ENCODE measurements around the gene PTGER4. TPM values are rescaled to one million over a fixed set of nuclear protein-coding genes. Genes with fewer than 3 reads are reported as not detected.

The PTGER4 gene
- total RNA-seq, 1 donor from 2014 or later: 19.4 TPM

DNA sequence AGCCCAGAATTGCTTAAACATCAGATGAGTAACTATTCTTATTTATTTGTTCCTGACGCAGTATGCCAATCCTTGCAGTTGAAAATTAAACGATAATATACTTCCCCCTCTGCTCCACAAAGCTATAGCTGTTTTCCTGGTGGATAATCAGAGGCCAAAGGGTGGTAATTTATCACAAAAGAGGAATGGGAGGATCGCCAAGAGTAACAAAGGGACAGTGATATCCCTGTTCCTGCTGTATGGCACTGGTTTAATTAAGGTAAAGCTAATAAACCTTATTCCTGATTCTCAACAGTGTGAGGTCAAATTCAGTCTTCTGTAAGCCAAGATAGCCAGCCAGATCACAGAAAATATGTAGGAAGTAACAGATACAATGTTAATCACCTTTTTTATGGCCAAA is 33.4 kb upstream of the PTGER4 start:
- H3K4me1 ChIP-seq: no peaks in the 10 kb centered on the region
- intact Hi-C loops (cut with DNase I): no loop called here
- no peak for DNase-seq (ENCODE audit: extremely low spot score in 2 of 2)
- H3K9me3 ChIP-seq: no peaks in the 10 kb centered on the region
- no peaks in the 10 kb centered on the region for H3K27me3 ChIP-seq
- H3K4me3 ChIP-seq: no peak overlapping the region
- TF ChIP-seq, protein P1, sequence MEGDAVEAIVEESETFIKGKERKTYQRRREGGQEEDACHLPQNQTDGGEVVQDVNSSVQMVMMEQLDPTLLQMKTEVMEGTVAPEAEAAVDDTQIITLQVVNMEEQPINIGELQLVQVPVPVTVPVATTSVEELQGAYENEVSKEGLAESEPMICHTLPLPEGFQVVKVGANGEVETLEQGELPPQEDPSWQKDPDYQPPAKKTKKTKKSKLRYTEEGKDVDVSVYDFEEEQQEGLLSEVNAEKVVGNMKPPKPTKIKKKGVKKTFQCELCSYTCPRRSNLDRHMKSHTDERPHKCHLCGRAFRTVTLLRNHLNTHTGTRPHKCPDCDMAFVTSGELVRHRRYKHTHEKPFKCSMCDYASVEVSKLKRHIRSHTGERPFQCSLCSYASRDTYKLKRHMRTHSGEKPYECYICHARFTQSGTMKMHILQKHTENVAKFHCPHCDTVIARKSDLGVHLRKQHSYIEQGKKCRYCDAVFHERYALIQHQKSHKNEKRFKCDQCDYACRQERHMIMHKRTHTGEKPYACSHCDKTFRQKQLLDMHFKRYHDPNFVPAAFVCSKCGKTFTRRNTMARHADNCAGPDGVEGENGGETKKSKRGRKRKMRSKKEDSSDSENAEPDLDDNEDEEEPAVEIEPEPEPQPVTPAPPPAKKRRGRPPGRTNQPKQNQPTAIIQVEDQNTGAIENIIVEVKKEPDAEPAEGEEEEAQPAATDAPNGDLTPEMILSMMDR (IDR thresholded peaks at IDR 0.05): no peak
- TF ChIP-seq POLR2A (IDR thresholded peaks at IDR 0.05) (no peak), POLR2AphosphoS5 (IDR thresholded peaks at IDR 0.05; ENCODE audit: insufficient read depth in 1 of 2, low read depth in 1 of 2) (no peak)
- no peak overlapping the region for H3K27ac ChIP-seq
- H3K36me3 ChIP-seq: no peaks in the 10 kb centered on the region

DNA sequence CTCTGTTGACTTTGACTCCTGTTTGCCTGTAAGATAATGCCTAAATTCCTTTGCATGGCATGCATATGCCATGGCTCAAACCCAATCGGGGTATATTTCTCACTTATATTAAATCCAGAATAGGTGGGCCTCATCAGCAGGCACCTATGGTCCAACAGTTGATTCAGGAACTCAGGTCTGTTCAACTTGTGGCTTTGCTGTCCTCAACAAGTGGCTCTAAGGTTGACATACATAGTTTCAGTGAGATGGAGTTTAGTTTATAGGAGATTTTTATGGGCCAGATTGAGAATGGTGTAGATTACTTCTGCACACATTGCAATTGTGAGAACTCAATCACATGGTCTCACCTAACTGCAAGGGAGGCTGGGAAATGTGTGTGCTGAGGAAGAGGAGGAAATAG is 31.6 kb upstream of the PTGER4 start:
- no peaks in the 10 kb centered on the region for H3K4me1 ChIP-seq
- intact Hi-C loops (cut with DNase I): no loop called here

DNA sequence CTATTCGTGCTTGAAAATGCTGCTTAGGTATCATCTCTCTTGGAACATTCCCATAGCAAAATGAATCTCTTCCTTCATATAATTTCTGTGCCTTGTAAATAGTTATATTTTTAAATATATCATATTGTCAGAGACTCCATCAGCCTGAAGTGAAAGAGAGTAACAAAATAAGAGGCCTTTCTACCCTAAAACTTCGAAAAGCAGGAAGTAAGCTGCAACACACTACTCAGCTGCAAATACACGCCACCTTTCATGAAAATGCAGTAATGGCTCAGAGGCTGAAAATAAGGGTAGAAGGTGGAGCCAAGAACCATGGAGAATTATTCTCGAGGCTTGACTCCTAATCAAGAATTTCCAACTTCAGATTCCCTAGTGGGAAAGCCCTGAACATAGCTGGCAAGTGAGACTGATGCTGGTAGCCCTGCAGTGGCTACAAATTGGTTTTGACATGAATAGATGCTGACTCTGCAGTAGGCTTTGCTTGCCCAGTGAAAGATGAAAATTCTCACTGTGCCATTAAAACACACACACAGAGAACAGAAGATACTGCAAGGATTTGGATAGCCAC is 30.2 kb upstream of the PTGER4 start:
- Histone ChIP-seq H3K27ac (no peak overlapping the region), H3K36me3 (no peaks in the 10 kb centered on the region), H3K9me3 (no peaks in the 10 kb centered on the region), H3K27me3 (no peaks in the 10 kb centered on the region), H3K4me3 (no peak overlapping the region), H3K4me1 (no peaks in the 10 kb centered on the region)
- TF ChIP-seq POLR2AphosphoS5 (IDR thresholded peaks at IDR 0.05; ENCODE audit: insufficient read depth in 1 of 2, low read depth in 1 of 2): no peak
- no peak for TF ChIP-seq POLR2A (IDR thresholded peaks at IDR 0.05)
- TF ChIP-seq, protein P1 (IDR thresholded peaks at IDR 0.05): no peak
- intact Hi-C loops (cut with DNase I): no loop called here
- DNase-seq (ENCODE audit: extremely low spot score in 2 of 2): no peak

More for the DNA sequence above, 31.6 kb upstream of the PTGER4 start:
- TF ChIP-seq, protein P1 (IDR thresholded peaks at IDR 0.05): no peak
- TF ChIP-seq POLR2A (IDR thresholded peaks at IDR 0.05) (no peak), POLR2AphosphoS5 (IDR thresholded peaks at IDR 0.05; ENCODE audit: insufficient read depth in 1 of 2, low read depth in 1 of 2) (no peak)
- Histone ChIP-seq H3K4me3 (no peak overlapping the region), H3K36me3 (no peaks in the 10 kb centered on the region), H3K9me3 (no peaks in the 10 kb centered on the region), H3K27me3 (no peaks in the 10 kb centered on the region), H3K27ac (no peak overlapping the region)
- no peak for DNase-seq (ENCODE audit: extremely low spot score in 2 of 2)

DNA sequence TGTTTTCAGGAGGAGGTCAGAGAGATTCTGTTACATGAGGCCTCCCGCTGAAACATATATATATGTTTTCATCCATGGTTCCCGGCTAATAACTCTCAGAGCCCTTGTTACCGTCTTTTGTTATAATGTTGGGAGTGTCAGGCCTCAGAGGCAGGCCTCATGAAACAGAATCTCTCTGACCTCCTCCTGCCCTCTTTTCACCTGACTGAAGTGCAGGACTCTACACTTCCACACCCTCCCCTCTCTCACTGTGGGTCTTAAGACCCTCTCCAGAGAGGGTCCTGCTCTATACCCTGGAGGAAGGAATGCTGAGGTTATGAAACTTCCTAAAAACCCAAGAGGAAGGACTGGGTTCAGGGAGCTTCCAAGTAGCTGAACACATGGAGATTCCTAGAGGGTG is 28.5 kb upstream of the PTGER4 start:
- H3K27ac ChIP-seq: no peak overlapping the region
- no peaks in the 10 kb centered on the region for H3K9me3 ChIP-seq
- no peak overlapping the region for H3K4me3 ChIP-seq
- intact Hi-C loops (cut with DNase I): no loop called here
- TF ChIP-seq POLR2AphosphoS5 (IDR thresholded peaks at IDR 0.05; ENCODE audit: insufficient read depth in 1 of 2, low read depth in 1 of 2) (no peak), POLR2A (IDR thresholded peaks at IDR 0.05) (no peak)
- TF ChIP-seq, protein P1 (IDR thresholded peaks at IDR 0.05): no peak
- no peaks in the 10 kb centered on the region for H3K36me3 ChIP-seq
- H3K27me3 ChIP-seq: no peaks in the 10 kb centered on the region
- DNase-seq (ENCODE audit: extremely low spot score in 2 of 2): no peak
- no peaks in the 10 kb centered on the region for H3K4me1 ChIP-seq

DNA sequence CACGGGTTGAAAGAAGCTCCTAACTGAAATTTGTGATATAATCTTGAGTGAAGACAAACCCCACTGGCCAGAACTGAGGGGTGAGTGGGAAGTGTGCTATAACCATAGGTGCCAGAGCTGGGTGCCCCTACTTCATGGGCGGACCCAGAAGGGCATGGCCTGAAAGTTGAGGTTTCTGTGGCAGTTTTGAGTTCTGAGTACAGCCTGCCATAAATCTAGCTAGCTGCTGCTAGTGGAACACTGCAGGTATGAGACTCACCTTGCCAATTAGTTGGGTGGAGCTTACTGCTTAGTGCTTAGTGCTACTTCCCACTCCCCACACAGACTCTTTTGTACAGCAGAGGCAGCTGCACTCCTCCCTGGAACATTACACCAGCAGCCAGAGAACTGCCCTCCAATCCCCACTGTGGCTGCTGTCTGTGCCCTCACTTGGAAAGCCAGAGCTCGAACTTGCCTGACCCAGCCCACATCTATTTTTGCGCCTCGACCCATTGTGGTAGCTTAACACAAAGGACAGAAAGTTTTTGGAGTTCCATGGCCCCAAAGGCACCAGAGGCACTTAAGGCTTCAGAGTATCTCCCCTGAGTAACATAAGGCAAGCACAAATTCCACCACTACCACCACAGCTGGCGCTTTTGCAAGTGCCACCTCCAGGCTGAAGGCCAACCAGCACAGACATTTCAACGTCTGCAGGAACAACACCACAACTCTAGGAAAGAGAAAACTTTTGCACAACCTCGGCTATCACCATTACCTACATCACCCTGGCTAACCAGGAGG is 27.1 kb upstream of the PTGER4 start:
- Histone ChIP-seq H3K9me3 (no peaks in the 10 kb centered on the region), H3K27ac (no peak overlapping the region), H3K36me3 (no peaks in the 10 kb centered on the region), H3K4me1 (no peaks in the 10 kb centered on the region), H3K27me3 (no peaks in the 10 kb centered on the region), H3K4me3 (no peak overlapping the region)
- no peak for DNase-seq (ENCODE audit: extremely low spot score in 2 of 2)
- TF ChIP-seq POLR2A (IDR thresholded peaks at IDR 0.05) (no peak), POLR2AphosphoS5 (IDR thresholded peaks at IDR 0.05; ENCODE audit: insufficient read depth in 1 of 2, low read depth in 1 of 2) (no peak)
- TF ChIP-seq, protein P1 (IDR thresholded peaks at IDR 0.05): no peak
- intact Hi-C loops (cut with DNase I): no loop called here
